Stimulated activated naive CD8-positive, alpha-beta T cell treated with anti-CD3 and anti-CD28 coated beads, Interleukin-15, amount 100 ng/mL, for 72 hours (primary cell): ENCODE results near the gene AMPH.
"Not testable (repeated sequence)": the region's sequence is repeated elsewhere in the genome, so short reads cannot be mapped to it uniquely, and the experiment has no call there.

Source experiments
- ATAC-seq: fragments of 150-1000 bp; cut with Tn5 transposase; 2 replicates; pipeline ENCODE4 v1.10.0; 2021; ENCODE audit warnings: mild to moderate bottlenecking, moderate library complexity
- DNase-seq, 2 donors: peaks; one replicate each; pipeline ENCODE4 v3.0.0; 2021 to 2022
- H3K27ac Mint-ChIP-seq, 2 donors: one replicate each; pipeline ENCODE4 v1.8.0; 2022; ENCODE audit warnings: mild to moderate bottlenecking in 2 of 2, mixed read lengths in 2 of 2, moderate library complexity in 2 of 2
- H3K27me3 Mint-ChIP-seq: one replicate; pipeline ENCODE4 v1.8.0; 2022; ENCODE audit warnings: mixed read lengths
- H3K4me1 Mint-ChIP-seq: one replicate; pipeline ENCODE4 v1.8.0; 2022; ENCODE audit warnings: mild to moderate bottlenecking, mixed read lengths
- H3K4me3 Mint-ChIP-seq, 2 donors: one replicate each; pipeline ENCODE4 v1.8.0; 2022; ENCODE audit warnings: mild to moderate bottlenecking in 2 of 2, mixed read lengths in 2 of 2, moderate library complexity in 1 of 2
- H3K9me3 Mint-ChIP-seq, 2 donors: one replicate each; pipeline ENCODE4 v1.8.0; 2022; ENCODE audit warnings: mixed read lengths in 2 of 2

The AMPH gene

DNA sequence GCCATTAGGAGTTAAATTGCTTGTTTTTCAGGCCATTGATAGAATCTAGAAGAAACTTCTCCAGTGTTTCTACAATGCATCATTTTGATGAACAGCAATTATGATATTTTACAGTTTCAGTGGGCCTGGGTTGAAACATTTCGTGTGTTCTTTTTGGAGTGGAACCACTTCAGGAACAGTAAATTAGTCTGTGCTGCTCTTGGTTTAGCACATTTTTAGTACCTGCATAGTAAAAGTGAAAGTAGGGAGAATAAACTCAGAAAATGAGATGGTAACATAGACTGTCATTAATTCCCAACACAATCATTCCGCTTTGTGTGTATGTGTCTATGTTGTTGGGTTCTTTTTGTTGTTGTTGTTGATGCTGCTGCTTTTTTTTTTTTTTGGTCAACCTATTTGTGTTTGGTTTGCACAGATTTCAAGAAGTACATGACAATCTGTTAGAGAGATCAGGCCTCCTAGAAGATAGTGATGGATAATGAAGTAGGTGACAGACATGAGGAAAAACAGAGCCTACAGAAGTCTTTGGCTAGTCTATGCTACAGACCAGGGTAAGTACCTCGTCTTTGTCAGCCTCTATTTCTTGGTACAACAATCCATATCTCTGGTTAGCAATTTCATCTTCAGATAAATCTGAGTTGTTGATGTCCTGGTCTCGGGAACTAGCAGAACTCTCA, 203.8 kb downstream of the AMPH start:
- H3K4me3 Mint-ChIP-seq, result no peak overlapping the region
- no peaks in the 10 kb centered on the region for H3K9me3 Mint-ChIP-seq
- H3K27ac Mint-ChIP-seq, result peak overlapping the region in 1 of 2 donors; percentile 35
- peaks cover 45% of the 10 kb centered on the region for H3K4me1 Mint-ChIP-seq
- DNase-seq (no peak), ATAC-seq (peak; percentile 39)
- no peaks in the 10 kb centered on the region for H3K27me3 Mint-ChIP-seq

DNA sequence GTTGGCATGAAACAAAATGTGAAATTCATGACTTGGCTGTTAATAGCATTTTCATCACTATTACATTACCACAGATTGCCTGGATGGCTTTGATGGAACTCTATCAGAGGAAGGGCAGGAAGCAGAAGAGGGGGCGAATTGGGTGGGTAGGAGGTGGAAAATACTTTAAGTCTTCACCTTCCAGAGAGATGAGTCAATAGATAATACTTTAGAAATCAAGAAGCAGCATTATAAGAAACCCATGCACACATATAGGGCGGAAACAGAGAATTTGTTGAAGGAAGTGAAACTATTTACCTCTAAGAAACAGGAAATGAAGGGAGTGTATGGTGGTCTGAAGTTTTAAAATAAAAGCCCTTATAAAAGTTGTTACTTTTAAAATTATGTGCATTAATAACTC, 205.7 kb downstream of the AMPH start:
- Mint-ChIP-seq H3K27me3 (no peaks in the 10 kb centered on the region), H3K4me1 (peaks cover 45% of the 10 kb centered on the region), H3K27ac (peak overlapping the region in 1 of 2 donors; percentile 55), H3K9me3 (no peaks in the 10 kb centered on the region), H3K4me3 (peak overlapping the region; percentile 3 to 5)
- peak; percentile 70 for ATAC-seq
- DNase-seq, result no peak

DNA sequence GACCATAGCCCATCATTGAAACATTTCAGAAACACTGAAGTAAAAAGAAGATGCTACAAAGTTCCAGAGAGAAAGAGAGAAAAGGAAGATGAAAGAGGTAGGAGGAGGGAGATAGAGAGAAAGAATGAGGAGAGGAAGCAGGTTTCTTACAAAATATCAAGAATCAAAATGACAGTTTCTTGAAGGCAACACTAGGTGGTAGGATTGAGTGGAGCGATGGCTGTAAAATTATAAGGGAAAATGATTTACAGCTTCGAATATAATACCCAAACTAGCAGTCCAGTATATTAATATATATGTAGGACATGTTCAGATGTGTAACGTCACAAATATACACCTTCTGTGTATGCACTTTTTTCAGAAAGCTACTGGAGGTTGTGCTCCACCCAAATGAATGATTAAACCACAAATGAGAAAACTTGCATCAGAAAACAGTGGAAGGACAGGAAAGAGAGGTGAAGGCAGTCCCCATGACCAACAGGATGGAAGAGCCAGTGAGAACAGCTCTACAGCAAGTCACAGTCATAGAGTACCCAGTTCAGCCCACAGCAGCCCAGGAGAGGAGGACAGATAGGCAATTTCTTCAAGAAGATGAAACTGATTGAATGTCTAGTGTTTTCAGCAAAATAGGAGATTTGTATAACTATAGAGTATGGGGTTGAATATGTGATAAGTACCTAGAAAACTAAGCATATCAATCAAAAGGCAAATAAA, 206.3 kb downstream of the AMPH start:
- Mint-ChIP-seq H3K9me3 (no peaks in the 10 kb centered on the region), H3K4me1 (peaks cover 45% of the 10 kb centered on the region), H3K4me3 (peak overlapping the region; percentile 8 to 32), H3K27ac (peak overlapping the region; percentile 8 to 83), H3K27me3 (no peaks in the 10 kb centered on the region)
- DNase-seq (no peak), ATAC-seq (peak; percentile 80)

- H3K4me1 Mint-ChIP-seq, result peaks cover 21% of the 10 kb centered on the region
- no peak overlapping the region for H3K27ac Mint-ChIP-seq
- ATAC-seq (peak; percentile 37), DNase-seq (no peak)
- H3K27me3 Mint-ChIP-seq, result no peaks in the 10 kb centered on the region
- no peak overlapping the region for H3K4me3 Mint-ChIP-seq
- no peaks in the 10 kb centered on the region for H3K9me3 Mint-ChIP-seq
These were observed 217.4 kb downstream of the AMPH start for GRCh38 chr7:38413784-38414183.

DNA sequence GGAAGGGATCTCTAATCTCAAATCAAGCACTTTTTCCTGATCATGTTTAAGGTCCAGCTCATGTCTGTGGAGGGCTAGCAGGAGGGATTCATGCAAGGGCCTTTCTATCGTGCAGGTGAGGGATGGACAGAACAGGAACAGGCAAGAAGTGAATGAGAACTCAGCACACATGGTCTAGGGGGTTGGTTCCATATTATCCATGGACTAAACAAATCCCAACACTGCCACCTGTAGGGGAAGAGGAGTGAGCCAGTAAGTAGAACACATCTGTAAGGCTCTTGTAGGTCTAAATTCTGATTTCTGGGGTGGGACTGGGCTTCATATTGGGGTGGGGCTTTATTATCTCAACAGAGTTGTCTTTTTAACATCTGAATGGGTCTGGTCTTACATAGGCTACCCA, 219.8 kb downstream of the AMPH start:
- no peak overlapping the region for H3K4me3 Mint-ChIP-seq
- ATAC-seq (no peak), DNase-seq (no peak)
- no peaks in the 10 kb centered on the region for H3K27me3 Mint-ChIP-seq
- H3K27ac Mint-ChIP-seq, result no peak overlapping the region
- H3K4me1 Mint-ChIP-seq, result peaks cover 21% of the 10 kb centered on the region
- H3K9me3 Mint-ChIP-seq, result no peaks in the 10 kb centered on the region

DNA sequence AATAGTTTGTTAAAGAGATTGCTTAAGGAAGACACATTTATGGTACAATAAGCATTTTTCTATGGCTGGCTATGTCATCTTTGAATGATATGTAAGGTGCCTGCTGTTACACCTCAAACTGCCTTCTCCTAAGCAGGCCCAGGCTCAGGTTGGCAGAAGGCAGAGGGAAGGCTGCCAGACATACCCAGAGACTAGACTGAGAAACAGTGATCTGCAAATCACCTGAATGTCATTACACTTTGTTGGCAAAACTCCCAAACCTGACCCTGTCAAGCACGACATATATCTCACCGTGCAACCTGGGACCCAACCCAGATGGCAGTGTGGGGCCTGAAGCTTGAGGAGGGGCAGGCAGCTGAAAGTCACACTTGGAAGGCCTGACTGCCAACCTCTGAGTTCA, 221.1 kb downstream of the AMPH start:
- Mint-ChIP-seq H3K9me3 (peaks cover 0 to 5% of the 10 kb centered on the region in 2 donors), H3K27me3 (no peaks in the 10 kb centered on the region), H3K4me3 (no peak overlapping the region), H3K27ac (no peak overlapping the region), H3K4me1 (peaks cover 21% of the 10 kb centered on the region)
- DNase-seq (no peak), ATAC-seq (no peak)

DNA sequence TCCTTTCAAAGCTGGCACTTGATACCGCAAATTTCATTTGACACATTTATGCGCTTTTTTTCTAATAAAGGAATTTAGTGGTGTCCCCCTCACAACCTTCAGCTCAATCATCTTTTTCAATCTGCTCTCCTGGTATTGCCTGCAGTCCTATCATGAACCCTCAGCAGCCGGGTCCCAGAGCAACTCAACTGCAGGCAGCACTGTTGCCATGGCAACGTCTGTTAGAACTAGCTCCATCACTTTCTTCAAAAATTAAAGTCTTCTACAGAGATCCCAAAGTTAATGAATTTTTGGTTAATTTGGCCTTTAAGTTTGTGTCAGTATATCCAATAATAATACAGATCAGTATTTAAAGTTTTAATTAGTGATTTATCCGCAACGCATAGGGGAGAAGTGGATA, 221.6 kb downstream of the AMPH start:
- Mint-ChIP-seq H3K4me1 (peaks cover 21% of the 10 kb centered on the region), H3K9me3 (peaks cover 3 to 11% of the 10 kb centered on the region in 2 donors)

DNA sequence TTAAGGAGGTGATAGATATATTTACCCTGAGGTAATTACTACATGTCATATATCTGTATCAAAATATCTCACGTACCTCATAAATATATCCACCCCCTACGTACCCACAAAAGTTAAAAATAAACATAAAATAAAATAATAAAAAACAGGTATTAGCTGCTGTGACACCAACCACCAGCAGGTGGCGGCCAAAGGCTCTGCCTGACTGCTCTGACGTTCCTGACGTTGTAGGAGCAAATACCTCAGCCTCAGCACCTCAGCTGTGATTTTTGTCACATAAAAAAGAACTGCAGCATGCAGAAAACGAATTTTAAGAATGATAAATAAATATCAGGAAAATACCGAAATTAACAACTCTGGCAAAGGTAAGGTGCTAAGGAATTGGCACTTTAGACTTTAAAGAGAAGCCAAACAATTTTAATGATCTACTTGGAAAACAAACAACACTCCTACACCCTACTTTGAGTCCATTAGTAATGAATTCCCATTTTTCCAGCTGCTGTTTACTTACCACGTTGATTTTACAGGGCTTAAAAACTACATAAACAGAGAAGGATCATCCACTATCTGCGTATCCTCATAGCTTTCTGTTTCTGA, 232.3 kb downstream of the AMPH start:
- peaks cover 0 to 2% of the 10 kb centered on the region in 2 donors for H3K9me3 Mint-ChIP-seq
- H3K27ac Mint-ChIP-seq, result no peak overlapping the region
- H3K4me3 Mint-ChIP-seq, result no peak overlapping the region
- DNase-seq (peak; percentile 27 to 34), ATAC-seq (no peak)
- H3K4me1 Mint-ChIP-seq, result peaks cover 10% of the 10 kb centered on the region
- H3K27me3 Mint-ChIP-seq, result no peaks in the 10 kb centered on the region

More for the DNA sequence above, 221.6 kb downstream of the AMPH start:
- H3K4me3 Mint-ChIP-seq, result no peak overlapping the region
- DNase-seq (no peak), ATAC-seq (no peak)
- no peaks in the 10 kb centered on the region for H3K27me3 Mint-ChIP-seq
- H3K27ac Mint-ChIP-seq, result no peak overlapping the region

DNA sequence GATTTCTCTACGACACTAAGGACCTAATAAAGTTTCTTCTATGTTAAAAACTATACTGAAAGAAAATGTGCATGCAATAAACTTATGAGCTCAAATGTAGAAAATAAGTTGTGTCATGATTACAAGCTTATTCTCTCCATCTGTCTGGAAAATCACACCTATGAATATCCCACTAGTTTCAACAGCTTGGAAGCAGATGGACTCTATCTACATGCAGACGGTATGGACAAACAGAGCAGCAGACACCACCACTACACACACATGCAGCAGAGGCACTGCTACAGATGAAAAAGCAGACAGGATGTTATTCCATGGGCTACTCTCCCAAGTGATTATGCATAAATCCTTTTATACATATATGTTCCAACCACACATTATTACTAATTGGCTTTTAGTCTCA, 234.3 kb downstream of the AMPH start:
- Mint-ChIP-seq H3K27me3 (no peaks in the 10 kb centered on the region), H3K4me1 (peaks cover 10% of the 10 kb centered on the region), H3K9me3 (no peaks in the 10 kb centered on the region), H3K27ac (no peak overlapping the region), H3K4me3 (no peak overlapping the region)
- DNase-seq (no peak), ATAC-seq (no peak)

GRCh38 chr7:38395921-38396552, 235.1 kb downstream of the AMPH start:
- not testable (repeated sequence) for H3K27me3 Mint-ChIP-seq, H3K9me3 Mint-ChIP-seq, ATAC-seq, H3K27ac Mint-ChIP-seq, DNase-seq, H3K4me3 Mint-ChIP-seq
- peaks cover 10% of the 10 kb centered on the region for H3K4me1 Mint-ChIP-seq

- ATAC-seq (no peak), DNase-seq (no peak)
- Mint-ChIP-seq H3K4me3 (no peak overlapping the region), H3K27ac (no peak overlapping the region), H3K9me3 (no peaks in the 10 kb centered on the region), H3K4me1 (peaks cover 10% of the 10 kb centered on the region), H3K27me3 (no peaks in the 10 kb centered on the region)
These were observed 236.5 kb downstream of the AMPH start for GRCh38 chr7:38394660-38395059.

DNA sequence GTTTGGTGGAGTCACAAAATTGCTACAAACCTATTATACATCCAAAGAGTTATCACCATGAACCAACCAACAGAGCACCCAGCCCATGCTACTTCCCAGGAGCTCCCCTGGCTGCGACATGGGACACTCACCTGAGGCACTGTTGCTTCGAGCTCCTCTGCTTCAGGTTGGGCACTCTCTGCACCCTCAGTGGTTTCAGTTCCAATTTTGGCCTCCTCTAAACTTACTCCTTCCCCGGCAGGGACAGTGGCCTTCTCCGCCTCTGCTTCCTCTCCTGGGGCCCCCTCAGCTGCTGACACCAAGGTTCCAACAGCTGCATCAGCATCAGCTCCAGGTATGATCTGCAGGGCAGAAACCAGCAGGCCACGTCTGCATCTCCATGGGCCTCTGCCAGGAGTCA, 237.3 kb downstream of the AMPH start:
- H3K4me3 Mint-ChIP-seq, result no peak overlapping the region
- H3K27me3 Mint-ChIP-seq, result no peaks in the 10 kb centered on the region
- no peak for DNase-seq
- no peaks in the 10 kb centered on the region for H3K9me3 Mint-ChIP-seq
- H3K4me1 Mint-ChIP-seq, result peaks cover 6% of the 10 kb centered on the region
- ATAC-seq, result no peak
- no peak overlapping the region for H3K27ac Mint-ChIP-seq

GRCh38 chr7:38391751-38392150, 239.4 kb downstream of the AMPH start:
- no peak overlapping the region for H3K27ac Mint-ChIP-seq
- H3K27me3 Mint-ChIP-seq, result no peaks in the 10 kb centered on the region
- H3K9me3 Mint-ChIP-seq, result no peaks in the 10 kb centered on the region
- H3K4me1 Mint-ChIP-seq, result peaks cover 6% of the 10 kb centered on the region
- H3K4me3 Mint-ChIP-seq, result no peak overlapping the region
- ATAC-seq (no peak), DNase-seq (no peak)

DNA sequence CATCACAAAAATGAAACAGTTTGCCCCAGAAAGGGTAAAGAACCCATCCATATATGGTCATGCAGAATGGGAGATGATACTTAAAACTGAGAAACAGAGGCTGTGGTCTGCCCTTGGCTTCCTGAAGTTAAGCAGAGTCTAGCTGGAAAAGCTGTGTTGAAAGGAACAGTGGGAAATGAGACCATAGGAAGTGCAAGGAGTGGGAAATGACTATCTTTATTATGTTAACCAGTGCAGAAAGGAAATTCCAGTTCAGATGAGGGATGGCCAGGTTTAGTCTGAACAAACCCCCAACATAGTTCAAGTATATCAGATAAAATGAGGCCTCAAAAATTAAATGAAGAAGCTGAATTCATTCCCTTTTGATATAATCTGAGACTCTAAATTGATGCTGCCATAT, 245.5 kb downstream of the AMPH start:
- DNase-seq (no peak), ATAC-seq (no peak)
- H3K9me3 Mint-ChIP-seq, result no peaks in the 10 kb centered on the region
- no peak overlapping the region for H3K27ac Mint-ChIP-seq
- no peaks in the 10 kb centered on the region for H3K27me3 Mint-ChIP-seq
- no peak overlapping the region for H3K4me3 Mint-ChIP-seq
- no peaks in the 10 kb centered on the region for H3K4me1 Mint-ChIP-seq

DNA sequence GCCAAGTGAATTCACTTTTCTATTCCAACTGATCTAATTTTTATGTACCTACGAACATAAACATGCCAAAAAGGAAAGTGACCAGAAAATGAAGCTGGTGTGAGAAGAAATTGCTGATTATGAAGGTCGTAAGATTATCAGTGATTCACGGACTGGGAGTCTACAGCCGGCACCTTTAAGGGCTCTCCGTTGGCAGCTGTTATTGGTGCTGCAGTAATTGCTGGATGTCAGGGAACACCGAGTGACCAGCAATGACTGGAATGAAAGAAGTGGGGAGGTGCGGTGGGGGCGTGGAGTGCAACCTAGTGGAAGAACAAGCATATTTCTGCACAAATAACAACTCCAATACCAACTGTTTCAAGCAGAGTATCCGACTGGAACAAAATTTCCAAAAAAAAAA, 247.9 kb downstream of the AMPH start:
- H3K27ac Mint-ChIP-seq, result no peak overlapping the region
- H3K27me3 Mint-ChIP-seq, result no peaks in the 10 kb centered on the region

GRCh38 chr7:38382684-38383083, 248.5 kb downstream of the AMPH start:
- peaks cover 8% of the 10 kb centered on the region for H3K4me1 Mint-ChIP-seq
- H3K4me3 Mint-ChIP-seq, result no peak overlapping the region
- DNase-seq (no peak), ATAC-seq (no peak)
- H3K9me3 Mint-ChIP-seq, result no peaks in the 10 kb centered on the region
- H3K27me3 Mint-ChIP-seq, result no peaks in the 10 kb centered on the region
- no peak overlapping the region for H3K27ac Mint-ChIP-seq

More for the DNA sequence above, 247.9 kb downstream of the AMPH start:
- H3K4me3 Mint-ChIP-seq, result no peak overlapping the region
- peaks cover 6% of the 10 kb centered on the region for H3K4me1 Mint-ChIP-seq
- no peaks in the 10 kb centered on the region for H3K9me3 Mint-ChIP-seq
- DNase-seq (no peak), ATAC-seq (no peak)
